SK-N-SH (cell line): Measurements from ENCODE around the gene CD34. TPM values are rescaled to one million over a fixed set of nuclear protein-coding genes. Genes with fewer than 3 reads are reported as not detected.
A peak's percentile ranks its signal among the peaks of the same experiment; 100 is the strongest.
"Not testable (repeated sequence)": the region's sequence is repeated elsewhere in the genome, so short reads cannot be mapped to it uniquely, and the experiment has no call there.

Source experiments
- CTCF ChIA-PET: fragments of 300-600, 350-600 bp; formaldehyde crosslinking; extraction: SDS; loops from one replicate; lab custom pipeline; 2021; lab: Yijun Ruan, JAX
- POLR2A ChIA-PET: fragments of 350-600 bp; sonication (Branson Sonifier 250); formaldehyde crosslinking; extraction: SDS; loops from one replicate; lab custom pipeline; 2020; ENCODE audit warnings: antibody characterized with exemption, inconsistent platforms; lab: Yijun Ruan, JAX
- DNase-seq: peaks from one replicate; pipeline ENCODE4 v3.0.0; 2012
- H2AFZ ChIP-seq: fragments of 200-600 bp; sonication (generic); 2 replicates; pipeline ENCODE4 v1.8.1; 2016; ENCODE audit warnings: antibody characterized with exemption, mild to moderate bottlenecking, low read depth
- H3F3A ChIP-seq: fragments of 200-600 bp; sonication (generic); replicated peaks from 2 replicates; pipeline ENCODE3; 2016; ENCODE audit warnings: antibody characterized with exemption, mild to moderate bottlenecking; ENCODE audit not compliant: insufficient read depth
- H3K27ac ChIP-seq, 2 experiments: fragments of 200-500 bp in 1 of 2; fragments of 200-600 bp in 1 of 2; sonication (Bioruptor generic) in 1 of 2; sonication (generic), shearing (Covaris generic) in 1 of 2; 2 replicates each; pipeline versions ENCODE4 v1.5.1 to v1.6.1; 2014 to 2016; ENCODE audit warnings: low read depth in 2 of 2, inconsistent platforms in 1 of 2, low read length in 1 of 2, mild to moderate bottlenecking in 1 of 2, mixed read lengths in 1 of 2
- H3K27me3 ChIP-seq: fragments of 200-600 bp; sonication (generic), shearing (Covaris generic); 2 replicates; pipeline ENCODE4 v1.6.1; 2016; ENCODE audit warnings: mixed run types; ENCODE audit not compliant: insufficient read depth
- H3K36me3 ChIP-seq, 2 experiments: fragments of 200-500 bp in 1 of 2; fragments of 200-600 bp in 1 of 2; sonication (Bioruptor generic) in 1 of 2; sonication (generic) in 1 of 2; replicated peaks in 1 of 2; 2 replicates each; pipeline versions ENCODE3 to v1.5.1; 2014 to 2016; ENCODE audit warnings: low read length in 1 of 2, mild to moderate bottlenecking in 1 of 2; ENCODE audit not compliant: insufficient read depth in 2 of 2, control insufficient read depth in 1 of 2
- H3K4me1 ChIP-seq, 2 experiments: fragments of 200-500 bp in 1 of 2; fragments of 200-600 bp in 1 of 2; sonication (Bioruptor generic) in 1 of 2; sonication (generic), shearing (Covaris generic) in 1 of 2; 2 replicates each; pipeline versions ENCODE4 v1.5.1 to v1.6.1; 2014 to 2016; ENCODE audit warnings: low read depth in 1 of 2, low read length in 1 of 2, mixed run types in 1 of 2; ENCODE audit not compliant: insufficient read depth in 2 of 2, control insufficient read depth in 1 of 2
- H3K4me2 ChIP-seq: fragments of 200-600 bp; sonication (generic), shearing (Covaris generic); 2 replicates; pipeline ENCODE4 v1.6.1; 2017; ENCODE audit warnings: mixed run types
- H3K4me3 ChIP-seq, 2 experiments: fragments of 200-500 bp in 1 of 2; fragments of 200-600 bp in 1 of 2; sonication (Bioruptor generic) in 1 of 2; sonication (generic), shearing (Covaris generic) in 1 of 2; 2 replicates each; pipeline versions ENCODE4 v1.5.1 to v1.8.1; 2014 to 2016; ENCODE audit warnings: low read depth in 2 of 2, inconsistent platforms in 1 of 2, low read length in 1 of 2, mild to moderate bottlenecking in 1 of 2, mixed read lengths in 1 of 2, moderate library complexity in 1 of 2
- H3K79me2 ChIP-seq: fragments of 200-600 bp; sonication (generic); 2 replicates; pipeline ENCODE4 v1.8.1; 2017; ENCODE audit warnings: mild to moderate bottlenecking; ENCODE audit not compliant: insufficient read depth
- H3K9ac ChIP-seq: fragments of 200-600 bp; sonication (generic); 2 replicates; pipeline ENCODE4 v1.6.1; 2017; ENCODE audit warnings: mixed run types
- H3K9me2 ChIP-seq: fragments of 200-600 bp; sonication (generic); 2 replicates; pipeline ENCODE4 v1.6.1; 2017; ENCODE audit warnings: mixed run types
- H3K9me3 ChIP-seq: fragments of 200-600 bp; sonication (generic); 2 replicates; pipeline ENCODE4 v1.6.1; 2017; ENCODE audit warnings: mixed run types, mild to moderate bottlenecking, moderate library complexity
- H4K20me1 ChIP-seq: fragments of 200-600 bp; sonication (generic); 2 replicates; pipeline ENCODE4 v1.6.1; 2017; ENCODE audit warnings: mild to moderate bottlenecking, mixed run types; ENCODE audit not compliant: insufficient read depth
- EP300 ChIP-seq, 2 experiments: IDR thresholded peaks; 2 replicates each; pipeline versions ENCODE4 v1.4.0 to v1.6.1; 2012; ENCODE audit warnings: borderline replicate concordance in 1 of 2, low read depth in 1 of 2, low read length in 1 of 2
- FOXJ3 ChIP-seq: sonication (generic); formaldehyde crosslinking; IDR thresholded peaks from 2 replicates; pipeline ENCODE4 v1.5.1; 2020; ENCODE audit warnings: mild to moderate bottlenecking, missing genetic modification reagents
- JUND ChIP-seq: IDR thresholded peaks from 2 replicates; pipeline ENCODE4 v1.4.0; 2012
- MXI1 ChIP-seq: IDR thresholded peaks from 2 replicates; pipeline ENCODE4 v1.6.1; 2012; ENCODE audit warnings: mild to moderate bottlenecking, low read depth, low read length, improper control_type of control experiment
- NFIC ChIP-seq: IDR thresholded peaks from 2 replicates; pipeline ENCODE4 v1.4.0; 2012; ENCODE audit warnings: borderline replicate concordance
- RAD21 ChIP-seq: IDR thresholded peaks from 2 replicates; pipeline ENCODE4 v1.6.1; 2012; ENCODE audit warnings: mild to moderate bottlenecking, low read length
- RXRA ChIP-seq: IDR thresholded peaks from 2 replicates; pipeline ENCODE4 v1.4.0; 2012; ENCODE audit warnings: low read depth, mild to moderate bottlenecking, borderline replicate concordance
- SIN3A ChIP-seq: IDR thresholded peaks from 2 replicates; pipeline ENCODE4 v1.6.1; 2012; ENCODE audit warnings: low read depth, mild to moderate bottlenecking, low read length, moderate library complexity, borderline replicate concordance
- TCF12 ChIP-seq: IDR thresholded peaks from 2 replicates; pipeline ENCODE4 v1.4.0; 2012
- YY1 ChIP-seq: IDR thresholded peaks from 2 replicates; pipeline ENCODE4 v1.4.0; 2012; ENCODE audit warnings: low read depth, mild to moderate bottlenecking
- WGBS: methylation state at CpG from one replicate; pipeline ENCODE4 v1.1.6; 2017; ENCODE audit warnings: low lambda C conversion rate; 5-methylcytosine and 5-hydroxymethylcytosine counted together
- polyA plus RNA-seq, 3 experiments: library from polyadenylated mRNA; depleted of rRNA; stranded (reverse); fragments of >200 nt; gene quantifications; 2 replicates each; pipeline ENCODE4 v1.2.3, GENCODE V29; 2012
- TF ChIP-seq, protein P1 (sequence below): IDR thresholded peaks from 2 replicates; pipeline ENCODE4 v1.4.0; 2012; ENCODE audit warnings: low read depth, borderline replicate concordance
- TF ChIP-seq, protein P2 (sequence below): fragments of 150-350 bp; IDR thresholded peaks from 2 replicates; pipeline ENCODE4 v1.6.1; 2017; ENCODE audit warnings: antibody characterized with exemption, low read length, low read depth, borderline replicate concordance

CD34 gene
- polyA plus RNA-seq, 1 of the 3 experiments (the other 2 are of a cell fraction): 0.59 TPM

DNA sequence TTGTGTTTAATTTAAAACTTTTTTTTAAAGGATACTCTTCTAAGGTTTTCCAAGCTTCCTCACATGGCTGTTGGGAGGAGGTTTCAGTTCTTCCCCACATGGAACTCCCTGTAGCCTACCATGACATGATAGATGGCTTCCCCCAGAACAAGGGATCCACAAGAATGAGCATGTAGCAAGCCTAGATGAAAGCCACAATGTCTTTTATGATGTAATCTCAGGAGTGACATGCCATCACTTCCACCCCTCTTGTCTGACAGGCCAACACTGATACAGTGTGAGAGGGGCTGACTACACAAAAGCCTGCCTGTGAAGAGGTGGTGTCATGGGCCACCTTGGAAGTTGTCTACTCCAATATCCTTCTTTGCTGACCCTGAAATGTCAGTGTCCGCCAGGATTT lies 32.0 kb downstream of the CD34 start (continued):
- TF ChIP-seq EP300 (IDR thresholded peaks at IDR 0.05; ENCODE audit: borderline replicate concordance in 1 of 2, low read depth in 1 of 2, low read length in 1 of 2): no peak
- TF ChIP-seq MXI1: no peak
- no peak for TF ChIP-seq NFIC
- TF ChIP-seq RXRA: no peak
- no peak for TF ChIP-seq RAD21

DNA sequence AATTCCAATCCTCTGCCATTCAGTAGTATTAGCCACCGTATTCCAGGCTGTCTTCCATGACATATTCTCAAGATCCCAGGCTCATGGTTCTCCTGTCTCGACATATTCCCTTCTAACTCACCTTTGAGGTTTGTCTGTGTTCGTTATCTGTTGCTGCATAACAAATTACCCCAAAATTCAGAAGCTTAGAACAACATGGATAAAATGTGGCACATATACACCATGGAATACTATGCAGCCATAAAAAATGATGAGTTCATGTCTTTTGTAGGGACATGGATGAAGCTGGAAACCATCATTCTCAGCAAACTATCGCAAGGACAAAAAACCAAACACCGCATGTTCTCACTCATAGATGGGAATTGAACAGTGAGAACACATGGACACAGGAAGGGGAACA lies 33.0 kb downstream of the CD34 start:
- CTCF ChIA-PET: interaction anchor here (1.2 to 1.4 kb wide), 2 partner anchors 9 to 85 kb away, joined by 4 to 5 read pairs; no protein-coding TSS in a partner anchor
- H3K9ac ChIP-seq, DNase-seq, H3K79me2 ChIP-seq, H3K27ac ChIP-seq, H3K4me2 ChIP-seq, H3F3A ChIP-seq, H4K20me1 ChIP-seq, H3K4me1 ChIP-seq, H3K4me3 ChIP-seq, H2AFZ ChIP-seq, POLR2A ChIA-PET, H3K36me3 ChIP-seq, H3K9me2 ChIP-seq, H3K9me3 ChIP-seq, H3K27me3 ChIP-seq: not testable (repeated sequence)
- 67% methylated on average over 4 of the region's 5 CpGs for WGBS

DNA sequence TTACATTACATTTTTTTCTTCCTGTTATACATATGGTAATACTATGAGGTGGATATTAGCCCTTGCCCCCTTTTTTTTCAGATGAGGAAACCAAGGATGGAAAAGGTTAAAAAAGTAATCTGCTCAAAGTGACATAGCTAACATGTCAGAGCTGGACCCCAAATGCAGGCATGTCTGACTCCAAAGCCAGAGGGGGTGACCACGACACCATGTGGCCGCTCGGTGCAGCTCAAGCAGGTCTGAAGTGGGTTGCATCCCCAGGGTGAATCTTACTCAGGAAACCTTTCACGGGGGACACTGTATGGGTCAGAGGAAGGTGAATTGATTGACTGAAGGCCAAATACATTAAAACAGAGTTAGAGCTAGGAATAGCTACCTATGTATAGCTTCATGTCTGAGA lies 34.8 kb downstream of the CD34 start:
- no peaks in the 10 kb centered on the region for H4K20me1 ChIP-seq
- peaks cover 0 to 7% of the 10 kb centered on the region in 2 experiments; a peak in 1 of 4 replicates for H3K4me1 ChIP-seq
- H3K36me3 ChIP-seq: no peaks in the 10 kb centered on the region
- H3K79me2 ChIP-seq: no peaks in the 10 kb centered on the region
- TF ChIP-seq YY1: no peak
- TF ChIP-seq, protein P1, sequence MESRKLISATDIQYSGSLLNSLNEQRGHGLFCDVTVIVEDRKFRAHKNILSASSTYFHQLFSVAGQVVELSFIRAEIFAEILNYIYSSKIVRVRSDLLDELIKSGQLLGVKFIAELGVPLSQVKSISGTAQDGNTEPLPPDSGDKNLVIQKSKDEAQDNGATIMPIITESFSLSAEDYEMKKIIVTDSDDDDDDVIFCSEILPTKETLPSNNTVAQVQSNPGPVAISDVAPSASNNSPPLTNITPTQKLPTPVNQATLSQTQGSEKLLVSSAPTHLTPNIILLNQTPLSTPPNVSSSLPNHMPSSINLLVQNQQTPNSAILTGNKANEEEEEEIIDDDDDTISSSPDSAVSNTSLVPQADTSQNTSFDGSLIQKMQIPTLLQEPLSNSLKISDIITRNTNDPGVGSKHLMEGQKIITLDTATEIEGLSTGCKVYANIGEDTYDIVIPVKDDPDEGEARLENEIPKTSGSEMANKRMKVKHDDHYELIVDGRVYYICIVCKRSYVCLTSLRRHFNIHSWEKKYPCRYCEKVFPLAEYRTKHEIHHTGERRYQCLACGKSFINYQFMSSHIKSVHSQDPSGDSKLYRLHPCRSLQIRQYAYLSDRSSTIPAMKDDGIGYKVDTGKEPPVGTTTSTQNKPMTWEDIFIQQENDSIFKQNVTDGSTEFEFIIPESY: no peak
- TF ChIP-seq RAD21: 0 out of 2 replicates have a peak, but pooled peaks have one; percentile 21
- TF ChIP-seq TCF12: no peak
- H3K9me3 ChIP-seq: no peaks in the 10 kb centered on the region
- 75% methylated on average over 4 of the region's 4 CpGs for WGBS
- POLR2A ChIA-PET: no interaction called here
- H3K9me2 ChIP-seq: no peaks in the 10 kb centered on the region
- H3K27me3 ChIP-seq: no peaks in the 10 kb centered on the region; the same call in 1 of the 2 replicates
- H3F3A ChIP-seq: no peaks in the 10 kb centered on the region
- no peak overlapping the region for H3K9ac ChIP-seq
- CTCF ChIA-PET: interaction anchor here (1.0 to 10.8 kb wide), 8 partner anchors 10 to 131 kb away, joined by 3 to 181 read pairs (median 4); no protein-coding TSS in a partner anchor
- H3K27ac ChIP-seq: no peak overlapping the region
- no peak overlapping the region for H3K4me2 ChIP-seq
- H2AFZ ChIP-seq: no peak overlapping the region
- H3K4me3 ChIP-seq: no peak overlapping the region
- peak; percentile 31 for DNase-seq

DNA sequence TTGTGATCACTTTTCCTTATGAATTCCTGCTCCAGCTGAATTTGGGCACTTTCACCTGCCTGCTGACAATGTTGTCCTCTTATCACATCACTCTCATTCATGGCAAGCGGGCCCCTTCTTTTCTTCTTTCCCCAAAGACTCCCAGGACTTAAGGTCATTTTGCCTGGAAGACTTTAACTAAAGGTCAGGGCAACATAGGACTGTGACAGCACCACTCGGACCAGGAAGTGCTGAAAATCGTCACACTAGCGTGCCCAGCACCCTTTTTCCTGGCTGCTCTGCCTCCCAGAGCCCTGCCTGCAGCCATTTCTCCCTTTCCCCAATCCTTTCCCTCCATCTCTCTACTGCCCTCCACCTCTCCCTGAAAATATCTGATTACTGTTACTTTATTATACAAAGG lies 35.4 kb downstream of the CD34 start:
- Histone ChIP-seq H3K9ac (no peak overlapping the region), H3K27me3 (no peaks in the 10 kb centered on the region; the same call in 1 of the 2 replicates), H3K9me3 (no peaks in the 10 kb centered on the region), H3K27ac (no peak overlapping the region), H3K4me2 (no peak overlapping the region), H3F3A (no peaks in the 10 kb centered on the region), H2AFZ (no peak overlapping the region), H3K4me1 (peaks cover 0 to 7% of the 10 kb centered on the region in 2 experiments; a peak in 1 of 4 replicates), H3K79me2 (no peaks in the 10 kb centered on the region), H3K36me3 (no peaks in the 10 kb centered on the region), H3K4me3 (no peak overlapping the region), H3K9me2 (no peaks in the 10 kb centered on the region), H4K20me1 (no peaks in the 10 kb centered on the region)
- TF ChIP-seq FOXJ3 (CRISPR knock-in tag) (no peak), JUND (no peak), YY1 (no peak), SIN3A (no peak)
- TF ChIP-seq, protein P2, sequence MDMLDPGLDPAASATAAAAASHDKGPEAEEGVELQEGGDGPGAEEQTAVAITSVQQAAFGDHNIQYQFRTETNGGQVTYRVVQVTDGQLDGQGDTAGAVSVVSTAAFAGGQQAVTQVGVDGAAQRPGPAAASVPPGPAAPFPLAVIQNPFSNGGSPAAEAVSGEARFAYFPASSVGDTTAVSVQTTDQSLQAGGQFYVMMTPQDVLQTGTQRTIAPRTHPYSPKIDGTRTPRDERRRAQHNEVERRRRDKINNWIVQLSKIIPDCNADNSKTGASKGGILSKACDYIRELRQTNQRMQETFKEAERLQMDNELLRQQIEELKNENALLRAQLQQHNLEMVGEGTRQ: no peak
- TF ChIP-seq, protein P1: no peak
- DNase-seq: no peak
- WGBS: 97% methylated on average over 4 of the region's 4 CpGs
- ChIA-PET POLR2A (no interaction called here), CTCF (interaction anchor here (1.0 to 10.8 kb wide), 8 partner anchors 10 to 132 kb away, joined by 3 to 181 read pairs (median 4); no protein-coding TSS in a partner anchor)
